Stimulated activated naive CD8-positive, alpha-beta T cell treated with anti-CD3 and anti-CD28 coated beads, Interleukin-15, amount 100 ng/mL, for 72 hours (primary cell): ENCODE results near the gene KYAT1.
A peak's percentile ranks its signal among the peaks of the same experiment; 100 is the strongest.

Experiments
- ATAC-seq: fragments of 150-1000 bp; cut with Tn5 transposase; 2 replicates; pipeline ENCODE4 v1.10.0; 2021; ENCODE audit warnings: mild to moderate bottlenecking, moderate library complexity
- DNase-seq, 2 donors: peaks; one replicate each; pipeline ENCODE4 v3.0.0; 2021 to 2022
- H3K27ac Mint-ChIP-seq, 2 donors: one replicate each; pipeline ENCODE4 v1.8.0; 2022; ENCODE audit warnings: mild to moderate bottlenecking in 2 of 2, mixed read lengths in 2 of 2, moderate library complexity in 2 of 2
- H3K27me3 Mint-ChIP-seq: one replicate; pipeline ENCODE4 v1.8.0; 2022; ENCODE audit warnings: mixed read lengths
- H3K4me1 Mint-ChIP-seq: one replicate; pipeline ENCODE4 v1.8.0; 2022; ENCODE audit warnings: mild to moderate bottlenecking, mixed read lengths
- H3K4me3 Mint-ChIP-seq, 2 donors: one replicate each; pipeline ENCODE4 v1.8.0; 2022; ENCODE audit warnings: mild to moderate bottlenecking in 2 of 2, mixed read lengths in 2 of 2, moderate library complexity in 1 of 2
- H3K9me3 Mint-ChIP-seq, 2 donors: one replicate each; pipeline ENCODE4 v1.8.0; 2022; ENCODE audit warnings: mixed read lengths in 2 of 2

Gene KYAT1

DNA sequence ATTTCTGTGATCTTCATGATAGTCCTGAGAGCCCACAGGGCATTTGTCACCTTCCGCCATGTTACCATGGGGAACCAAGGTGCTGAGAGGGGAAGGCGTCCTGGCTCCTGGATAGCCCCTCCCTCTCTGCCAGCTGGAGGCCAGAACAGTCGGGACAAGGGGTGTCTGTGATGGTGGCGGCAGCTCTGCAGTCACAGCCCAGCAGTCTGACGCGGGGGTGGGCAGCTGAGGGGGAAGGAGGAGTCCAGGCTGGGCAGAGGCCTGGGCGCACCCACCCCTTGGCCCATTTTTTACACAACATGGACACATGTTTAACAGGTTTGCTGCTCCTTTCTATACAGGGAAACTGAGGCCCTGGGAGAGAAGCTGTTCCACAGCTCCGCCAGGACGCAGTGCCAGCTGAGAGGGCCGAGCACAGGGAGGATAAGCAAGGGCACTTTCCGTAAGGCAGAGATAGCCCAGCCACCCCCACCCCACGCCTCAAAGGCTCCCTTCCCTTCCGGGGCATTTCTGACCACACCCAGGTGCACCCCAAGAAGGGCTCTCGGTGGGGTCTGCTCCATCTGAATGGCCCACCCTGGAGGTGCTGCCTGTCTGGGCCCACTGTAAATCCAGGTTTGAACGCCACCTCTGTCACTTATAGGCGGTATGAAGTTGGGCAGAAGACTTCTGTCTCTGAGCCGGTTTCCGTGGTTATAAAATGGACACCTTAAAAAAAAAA lies 17.3 kb upstream of the KYAT1 start:
- Mint-ChIP-seq H3K4me1 (peaks cover 83% of the 10 kb centered on the region), H3K9me3 (no peaks in the 10 kb centered on the region), H3K4me3 (peak overlapping the region; percentile 68 to 72), H3K27ac (peak overlapping the region; percentile 82 to 90), H3K27me3 (no peaks in the 10 kb centered on the region)
- DNase-seq (no peak), ATAC-seq (no peak)

DNA sequence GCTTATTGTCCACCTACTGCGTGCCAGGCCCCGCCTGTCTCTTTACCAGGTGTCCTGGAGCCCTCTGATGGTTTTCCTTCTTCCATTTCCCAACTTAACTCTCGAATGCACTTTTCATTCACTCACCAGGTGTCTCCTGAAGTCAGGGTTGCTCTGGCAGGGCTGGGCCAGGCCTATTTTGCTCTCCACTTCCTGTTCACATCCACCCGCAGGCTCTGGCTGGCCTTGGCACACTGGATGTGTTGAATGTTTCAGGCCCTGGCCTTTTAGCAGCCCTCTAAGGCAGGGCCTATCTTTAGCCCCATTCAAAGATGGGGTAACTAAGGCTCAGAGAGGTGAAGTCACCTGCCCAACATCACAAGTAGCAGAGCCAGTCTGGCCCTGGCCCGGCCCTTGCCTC lies 16.6 kb upstream of the KYAT1 start:
- DNase-seq = no peak
- Mint-ChIP-seq H3K27ac (peak overlapping the region in 1 of 2 donors; percentile 90), H3K9me3 (no peaks in the 10 kb centered on the region), H3K27me3 (no peaks in the 10 kb centered on the region), H3K4me1 (peaks cover 80% of the 10 kb centered on the region), H3K4me3 (no peak overlapping the region)
- no peak for ATAC-seq

DNA sequence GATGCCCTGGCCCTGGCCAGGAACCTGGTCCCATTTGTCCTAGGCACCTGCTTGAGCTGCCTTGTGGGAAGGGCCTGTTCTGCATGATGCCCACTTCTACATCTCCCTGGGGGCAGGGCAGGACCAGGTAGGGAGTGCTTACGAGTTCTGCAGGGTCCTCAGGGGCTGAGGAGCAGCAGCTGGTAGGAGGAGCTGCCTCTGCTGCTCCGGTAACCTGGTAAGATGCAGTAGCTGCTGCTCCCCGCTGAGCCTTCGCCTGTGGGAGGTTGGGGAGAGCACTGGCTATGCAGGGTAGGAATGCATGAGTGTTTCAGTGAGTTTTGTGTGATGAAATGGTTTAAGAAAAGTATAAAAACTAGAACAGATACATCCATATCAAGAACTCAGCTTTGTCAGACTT lies 13.8 kb upstream of the KYAT1 start:
- H3K4me3 Mint-ChIP-seq = no peak overlapping the region
- no peaks in the 10 kb centered on the region for H3K9me3 Mint-ChIP-seq
- no peak overlapping the region for H3K27ac Mint-ChIP-seq
- DNase-seq (no peak), ATAC-seq (no peak)
- no peaks in the 10 kb centered on the region for H3K27me3 Mint-ChIP-seq
- H3K4me1 Mint-ChIP-seq = peaks cover 73% of the 10 kb centered on the region

DNA sequence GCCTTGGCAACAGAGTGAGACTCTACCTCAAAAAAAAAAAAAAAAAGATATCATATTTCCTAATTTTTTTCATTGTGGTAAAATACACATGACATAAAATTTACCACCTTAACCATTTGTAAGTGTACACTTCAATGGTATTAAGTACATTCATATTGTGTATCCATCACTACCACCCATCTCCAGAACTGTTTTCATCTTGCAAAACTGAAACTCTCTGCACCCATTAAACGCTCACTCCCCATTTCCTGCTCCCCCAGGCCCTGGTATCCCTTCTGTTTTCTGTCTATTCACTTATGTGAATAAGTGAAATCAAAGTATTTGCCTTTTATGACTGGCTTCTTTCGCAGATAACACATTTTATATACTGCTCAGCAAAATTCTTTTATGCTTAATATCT lies 13.0 kb upstream of the KYAT1 start:
- peak; percentile 57 for ATAC-seq
- Mint-ChIP-seq H3K27ac (no peak overlapping the region), H3K9me3 (no peaks in the 10 kb centered on the region), H3K4me1 (peaks cover 70% of the 10 kb centered on the region), H3K27me3 (no peaks in the 10 kb centered on the region), H3K4me3 (no peak overlapping the region)
- DNase-seq = no peak

DNA sequence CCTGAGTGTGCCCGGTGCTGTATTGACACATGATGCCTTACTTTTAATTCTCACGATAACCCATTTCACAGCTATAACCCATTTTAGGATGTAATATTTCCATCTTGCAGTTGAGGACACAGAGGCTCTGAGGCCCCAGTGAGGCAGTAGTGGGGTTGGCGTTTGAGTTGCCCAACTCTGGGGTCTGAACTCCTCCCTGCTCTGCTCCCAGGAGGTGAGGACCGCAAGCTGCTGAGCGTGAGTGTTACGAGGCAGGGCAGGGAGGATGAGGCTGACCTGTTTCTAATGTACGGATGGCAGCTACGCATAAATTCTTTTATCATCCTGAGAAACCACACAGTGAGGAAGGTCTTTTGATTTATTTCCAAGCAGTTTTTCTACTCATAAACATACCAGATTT lies 11.6 kb upstream of the KYAT1 start:
- DNase-seq (no peak), ATAC-seq (no peak)
- Mint-ChIP-seq H3K4me1 (peaks cover 63% of the 10 kb centered on the region), H3K9me3 (no peaks in the 10 kb centered on the region), H3K27me3 (no peaks in the 10 kb centered on the region), H3K4me3 (peak overlapping the region in 1 of 2 donors; percentile 39), H3K27ac (peak overlapping the region in 1 of 2 donors; percentile 61)

DNA sequence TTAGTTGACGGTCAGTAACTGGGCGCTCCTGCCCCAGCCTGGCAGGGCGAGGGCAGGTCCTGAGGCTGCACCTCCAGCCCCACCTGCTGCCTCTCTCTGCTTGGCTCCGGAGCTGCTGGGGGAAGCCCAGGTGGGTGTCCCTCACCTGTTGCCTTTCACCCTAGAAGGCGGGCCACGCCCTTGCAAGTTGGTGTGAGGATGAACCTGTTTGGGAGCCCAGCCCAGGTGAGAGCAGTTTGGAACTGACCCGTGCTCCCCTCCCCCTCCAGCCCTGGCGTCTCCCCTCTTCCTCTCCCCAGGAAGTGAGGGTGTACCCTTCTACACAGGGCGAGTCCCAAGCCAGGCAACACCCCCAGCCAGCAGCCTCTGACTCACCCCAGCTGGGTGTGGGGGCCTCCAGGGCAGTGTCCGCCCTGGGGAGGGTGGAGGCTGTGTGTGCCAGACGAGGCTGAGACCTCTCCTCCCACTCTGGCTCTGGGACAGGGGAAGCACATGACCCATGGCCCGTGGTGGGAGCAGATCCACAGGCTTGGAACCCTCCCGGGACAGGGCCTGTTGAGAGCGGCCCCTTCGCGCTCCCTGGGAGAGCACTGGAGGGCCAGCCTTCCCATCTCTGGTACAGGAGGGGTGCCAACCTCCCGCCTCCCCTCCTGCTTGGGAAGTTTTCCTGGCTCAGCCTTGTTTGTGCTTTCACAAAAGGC lies 10.6 kb upstream of the KYAT1 start:
- peaks cover 62% of the 10 kb centered on the region for H3K4me1 Mint-ChIP-seq
- ATAC-seq (peak; percentile 88), DNase-seq (no peak)
- H3K27me3 Mint-ChIP-seq = no peaks in the 10 kb centered on the region
- H3K9me3 Mint-ChIP-seq = no peaks in the 10 kb centered on the region
- H3K4me3 Mint-ChIP-seq = peak overlapping the region in 1 of 2 donors; percentile 26
- no peak overlapping the region for H3K27ac Mint-ChIP-seq

DNA sequence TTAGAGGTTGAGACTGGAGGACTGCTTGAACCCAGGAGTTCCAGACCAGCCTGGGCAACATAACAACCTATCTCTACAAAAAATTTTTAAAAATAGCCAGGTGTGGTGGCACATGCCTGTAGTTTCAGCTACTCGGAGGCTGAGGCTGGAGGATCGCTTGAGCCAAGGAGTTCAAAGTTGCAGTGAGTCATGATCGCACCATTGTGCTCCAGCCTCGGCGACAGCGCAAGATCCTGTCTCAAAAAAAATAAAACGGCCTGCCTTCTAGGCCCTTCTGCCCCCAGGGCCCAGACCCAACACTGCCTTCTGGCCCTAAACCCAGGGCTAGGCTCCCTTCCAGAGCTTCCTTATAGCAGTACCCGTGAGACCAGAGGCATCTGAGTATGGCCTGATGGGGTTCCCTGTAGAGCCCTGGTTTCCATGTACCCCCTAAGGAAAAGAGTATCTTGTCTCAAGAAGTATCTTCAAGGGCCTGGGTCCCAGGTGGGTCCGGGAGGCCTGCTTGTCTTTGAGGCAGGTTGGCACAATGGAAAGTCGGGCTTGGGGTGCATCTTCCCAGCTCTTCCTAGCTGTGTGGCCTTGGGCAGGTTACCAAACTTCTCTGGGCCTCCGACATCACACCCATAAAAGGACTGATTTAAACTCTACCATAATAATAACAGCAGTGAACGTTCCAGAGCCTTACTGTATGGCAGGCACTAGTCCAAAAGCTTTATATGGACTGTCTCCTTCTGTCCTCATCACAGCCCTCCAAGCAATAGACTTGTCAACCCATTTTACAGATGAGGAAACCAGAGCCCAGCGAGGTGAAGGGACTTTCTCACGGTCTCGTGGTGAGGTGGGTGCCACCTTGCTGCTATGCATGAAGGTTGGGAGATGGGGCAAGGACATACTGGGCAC lies 9.8 kb upstream of the KYAT1 start:
- Mint-ChIP-seq H3K27me3 (no peaks in the 10 kb centered on the region), H3K4me1 (peaks cover 64% of the 10 kb centered on the region), H3K4me3 (peak overlapping the region in 1 of 2 donors; percentile 26), H3K27ac (peak overlapping the region in 1 of 2 donors; percentile 82), H3K9me3 (no peaks in the 10 kb centered on the region)
- no peak for DNase-seq
- ATAC-seq = no peak

DNA sequence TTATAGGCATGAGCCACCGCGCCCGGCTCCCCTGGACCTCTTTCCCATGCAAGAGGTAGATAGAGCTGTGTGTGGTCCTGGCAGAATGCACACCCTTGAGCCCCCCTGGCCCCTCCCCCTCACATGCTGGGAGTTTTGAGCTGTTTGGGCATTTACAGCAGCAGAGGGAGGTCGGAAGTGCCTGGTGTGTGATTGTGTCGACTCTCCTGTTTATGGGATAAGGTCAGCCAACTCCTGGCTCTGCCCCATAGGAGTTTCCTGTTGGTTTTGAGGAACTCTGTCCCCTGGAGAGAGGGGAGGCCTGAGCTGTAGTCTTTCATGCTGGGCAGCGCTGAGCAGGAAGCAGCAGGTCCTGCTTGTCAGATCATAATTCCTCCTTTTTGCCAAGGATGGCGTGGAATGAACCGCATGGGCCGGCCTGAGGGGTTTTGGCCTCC lies 6.2 kb upstream of the KYAT1 start:
- H3K9me3 Mint-ChIP-seq = no peaks in the 10 kb centered on the region
- ATAC-seq (no peak), DNase-seq (no peak)
- peak overlapping the region in 1 of 2 donors; percentile 43 for H3K27ac Mint-ChIP-seq
- H3K4me1 Mint-ChIP-seq = peaks cover 75% of the 10 kb centered on the region
- H3K27me3 Mint-ChIP-seq = no peaks in the 10 kb centered on the region
- no peak overlapping the region for H3K4me3 Mint-ChIP-seq

DNA sequence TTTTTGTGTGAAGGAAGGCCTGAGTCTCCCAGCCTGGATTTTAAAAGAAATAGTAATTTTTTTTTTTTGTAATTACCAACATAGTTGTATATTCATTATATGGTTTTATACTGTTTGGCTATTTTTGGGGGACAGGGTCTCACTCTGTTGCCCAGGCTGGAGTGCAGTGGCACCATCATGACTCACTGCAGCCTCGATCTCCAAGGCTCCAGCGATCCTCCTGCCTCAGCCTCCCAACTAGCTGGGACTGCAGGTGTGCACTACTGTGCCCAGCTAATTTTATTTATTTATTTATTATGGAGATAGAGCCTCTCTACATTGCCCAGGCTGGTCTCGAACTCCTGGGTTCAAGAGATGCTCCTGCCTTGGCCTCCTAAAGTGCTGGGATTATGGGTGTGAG lies 5.3 kb upstream of the KYAT1 start:
- DNase-seq (no peak), ATAC-seq (no peak)
- no peak overlapping the region for H3K27ac Mint-ChIP-seq
- peaks cover 69% of the 10 kb centered on the region for H3K4me1 Mint-ChIP-seq
- no peaks in the 10 kb centered on the region for H3K27me3 Mint-ChIP-seq
- no peaks in the 10 kb centered on the region for H3K9me3 Mint-ChIP-seq
- H3K4me3 Mint-ChIP-seq = no peak overlapping the region

DNA sequence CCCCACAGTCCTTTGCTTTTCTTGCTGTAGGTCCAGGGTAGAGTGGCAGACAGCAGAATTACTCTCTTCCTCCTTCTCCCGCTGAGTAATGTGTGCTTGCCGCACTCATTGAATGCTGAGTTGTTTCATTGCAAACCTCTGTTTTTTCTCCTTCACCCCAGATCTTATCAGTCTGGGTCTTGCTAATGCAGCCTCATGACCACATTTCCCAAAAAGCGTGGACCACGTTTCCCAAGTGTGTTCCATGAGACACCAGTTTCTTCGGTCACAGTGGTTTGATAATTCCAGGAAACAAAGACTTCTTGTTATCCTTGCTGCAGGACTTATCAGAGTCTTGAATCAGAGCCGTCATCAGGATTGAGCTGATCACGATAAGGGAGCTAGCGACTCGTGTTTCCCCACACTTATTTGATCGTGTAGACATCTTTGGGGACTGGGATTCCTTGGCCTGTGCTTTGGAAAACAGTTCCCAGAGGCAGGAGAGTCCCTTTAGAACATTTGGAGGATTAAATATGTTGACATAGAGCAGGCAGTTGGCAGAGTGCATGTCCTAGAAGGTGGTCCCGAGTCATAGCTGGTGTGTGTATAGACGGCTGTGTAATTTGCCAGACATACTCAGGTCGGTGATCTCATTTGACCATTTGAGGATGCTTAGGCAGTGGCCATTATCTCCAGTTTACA lies 4.6 kb upstream of the KYAT1 start:
- Mint-ChIP-seq H3K4me3 (no peak overlapping the region), H3K9me3 (no peaks in the 10 kb centered on the region), H3K27ac (no peak overlapping the region), H3K4me1 (peaks cover 63% of the 10 kb centered on the region), H3K27me3 (no peaks in the 10 kb centered on the region)
- no peak for ATAC-seq
- DNase-seq = no peak

DNA sequence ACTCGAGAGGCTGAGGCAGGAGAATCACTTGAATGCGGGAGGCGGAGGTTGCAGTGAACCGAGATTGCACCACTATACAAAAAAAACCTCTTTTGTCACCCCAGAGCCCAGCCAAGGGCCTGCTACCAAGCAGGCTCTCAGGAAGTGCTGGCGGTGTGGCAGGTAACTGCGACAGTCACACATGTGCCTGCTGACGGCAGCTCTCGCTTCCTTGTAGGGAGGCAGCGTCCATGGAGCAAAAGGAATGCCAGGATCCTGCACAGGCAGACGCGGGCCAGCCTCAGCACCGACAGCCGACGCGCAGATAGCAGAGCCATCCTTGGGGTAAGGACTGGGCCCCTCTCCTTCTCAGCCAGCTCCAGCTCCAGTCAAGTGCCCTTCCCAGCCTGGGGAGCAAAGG lies 4.0 kb upstream of the KYAT1 start:
- no peak for ATAC-seq
- Mint-ChIP-seq H3K27ac (peak overlapping the region in 1 of 2 donors; percentile 41), H3K27me3 (no peaks in the 10 kb centered on the region), H3K4me3 (no peak overlapping the region), H3K9me3 (no peaks in the 10 kb centered on the region), H3K4me1 (peaks cover 67% of the 10 kb centered on the region)
- no peak for DNase-seq

DNA sequence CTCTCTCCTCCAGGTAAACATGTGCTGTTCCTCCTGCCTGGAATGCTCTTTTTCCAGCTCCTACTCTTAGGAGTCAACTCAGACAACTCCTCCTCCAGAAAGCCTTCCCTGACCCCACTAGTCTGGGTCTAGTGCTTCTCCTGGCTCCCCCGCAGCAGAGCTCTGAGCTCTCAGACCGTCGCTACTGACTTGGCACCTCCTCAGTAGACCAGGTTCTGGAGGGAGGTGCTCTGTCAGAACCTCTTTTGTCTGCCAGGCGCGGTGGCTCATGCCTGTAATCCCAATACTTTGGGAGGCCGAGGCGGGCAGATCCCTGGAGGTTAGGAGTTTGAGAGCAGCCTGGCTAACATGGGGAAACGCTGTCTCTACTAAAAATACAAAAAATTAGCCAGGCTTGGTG lies 3.6 kb upstream of the KYAT1 start:
- no peak overlapping the region for H3K4me3 Mint-ChIP-seq
- no peak for ATAC-seq
- peaks cover 68% of the 10 kb centered on the region for H3K4me1 Mint-ChIP-seq
- no peaks in the 10 kb centered on the region for H3K27me3 Mint-ChIP-seq
- DNase-seq = no peak
- H3K27ac Mint-ChIP-seq = peak overlapping the region in 1 of 2 donors; percentile 41
- no peaks in the 10 kb centered on the region for H3K9me3 Mint-ChIP-seq

DNA sequence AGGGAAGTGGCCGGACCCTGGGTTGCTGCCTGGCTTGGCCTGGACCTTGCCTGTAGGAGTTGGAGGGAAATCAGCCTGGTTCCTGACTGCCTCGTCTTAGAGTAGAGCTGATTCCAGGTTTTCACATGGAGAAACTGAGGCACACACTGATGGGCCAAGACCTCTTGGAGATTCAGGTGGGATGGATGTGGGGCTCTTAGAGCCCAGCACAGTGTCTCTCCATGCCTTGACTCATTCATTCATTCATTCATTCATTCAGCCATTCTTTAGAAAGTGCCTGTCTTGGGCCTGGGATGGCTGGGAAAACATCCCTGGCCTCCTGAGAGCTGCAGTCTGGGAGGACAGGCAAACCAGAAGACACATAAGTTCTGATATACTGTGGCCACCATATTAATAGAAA lies 2.4 kb upstream of the KYAT1 start:
- peaks cover 76% of the 10 kb centered on the region for H3K4me1 Mint-ChIP-seq
- H3K4me3 Mint-ChIP-seq = peak overlapping the region; percentile 6 to 99
- DNase-seq (no peak), ATAC-seq (no peak)
- H3K27me3 Mint-ChIP-seq = no peaks in the 10 kb centered on the region
- no peaks in the 10 kb centered on the region for H3K9me3 Mint-ChIP-seq
- H3K27ac Mint-ChIP-seq = no peak overlapping the region

DNA sequence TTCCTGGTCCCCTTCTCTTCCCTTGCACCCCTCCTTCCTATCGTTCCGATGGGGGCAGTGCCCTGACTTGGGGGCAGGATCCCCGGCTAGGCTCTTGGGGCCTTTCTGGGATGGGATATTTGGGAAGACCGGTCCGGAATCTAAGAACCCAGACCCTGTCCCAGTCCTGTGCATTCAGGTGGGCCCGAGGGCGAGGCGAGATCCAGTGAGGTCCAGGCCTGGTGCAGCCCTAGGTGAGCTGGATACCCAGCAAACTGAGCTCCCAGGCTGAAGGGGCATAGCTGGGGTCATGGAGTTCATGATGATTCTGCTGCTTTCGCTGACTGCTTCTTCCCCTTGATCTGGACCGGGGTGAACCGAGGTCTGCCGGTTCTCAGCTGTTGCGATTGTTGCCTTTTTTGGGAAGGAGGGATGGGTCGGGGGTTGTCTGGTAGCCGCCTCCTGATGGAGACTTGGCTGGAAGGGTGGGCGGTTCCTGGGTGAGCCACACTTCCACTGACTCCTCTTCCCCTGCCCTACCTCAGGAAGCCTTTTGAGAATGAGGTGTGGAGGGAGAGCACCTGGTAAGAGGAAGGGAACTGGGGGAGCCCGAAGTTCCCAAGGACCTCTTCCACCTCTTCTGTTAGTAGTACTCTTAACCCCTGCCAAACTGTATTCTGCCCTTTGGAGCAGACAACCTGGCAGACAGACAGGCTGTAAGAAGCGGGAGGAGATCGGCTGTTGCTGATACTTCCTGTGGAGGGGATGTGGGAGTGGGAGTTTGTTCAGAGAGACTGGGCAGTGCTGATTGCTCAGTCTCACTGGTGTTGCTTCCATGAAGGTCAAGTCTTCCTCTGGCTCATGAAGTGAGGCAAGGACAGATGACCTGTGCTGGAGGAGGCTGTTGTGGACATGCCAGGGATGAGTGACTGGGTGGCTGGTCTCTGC lies 1.2 kb upstream of the KYAT1 start:
- Mint-ChIP-seq H3K27ac (peak overlapping the region; percentile 96 to 97), H3K9me3 (no peaks in the 10 kb centered on the region), H3K4me3 (peak overlapping the region; percentile 96 to 99), H3K27me3 (no peaks in the 10 kb centered on the region), H3K4me1 (peaks cover 70% of the 10 kb centered on the region)
- ATAC-seq (no peak), DNase-seq (peak in 1 of 2 donors; percentile 20)
